GM23338 (cell line): ENCODE data around the gene TMEM51. TPM values are rescaled to one million over a fixed set of nuclear protein-coding genes. Genes with fewer than 3 reads are reported as not detected.

Source experiments
- ATAC-seq: fragments of 200-7000 bp; cut with Tn5 transposase; 3 replicates; pipeline ENCODE4 v1.9.1; 2020
- DNase-seq: peaks from one replicate; pipeline ENCODE4 v3.0.0-alpha.2; 2015; ENCODE audit warnings: low spot score
- H2AFZ ChIP-seq: fragments of 200-600 bp; sonication (generic); 2 replicates; pipeline ENCODE4 v1.8.0; 2016; ENCODE audit warnings: antibody characterized with exemption, mild to moderate bottlenecking, moderate library complexity
- H3F3A ChIP-seq: fragments of 200-600 bp; sonication (generic); replicated peaks from 2 replicates; pipeline ENCODE4 v1.8.0; 2017; ENCODE audit warnings: antibody characterized with exemption, mixed run types, low read depth
- H3K27ac ChIP-seq: fragments of 200-600 bp; sonication (generic); 2 replicates; pipeline ENCODE4 v1.6.1; 2016; ENCODE audit warnings: low read depth
- H3K27me3 ChIP-seq: fragments of 200-600 bp; sonication (generic); 2 replicates; pipeline ENCODE4 v1.8.0; 2016; ENCODE audit warnings: mild to moderate bottlenecking, mixed run types, moderate library complexity; ENCODE audit not compliant: insufficient read depth
- H3K36me3 ChIP-seq: fragments of 200-600 bp; sonication (generic); 2 replicates; pipeline ENCODE4 v1.8.0; 2016; ENCODE audit warnings: mild to moderate bottlenecking; ENCODE audit not compliant: insufficient read depth
- H3K4me1 ChIP-seq: fragments of 200-600 bp; sonication (generic); 2 replicates; pipeline ENCODE4 v1.8.0; 2016; ENCODE audit warnings: mild to moderate bottlenecking, moderate library complexity; ENCODE audit not compliant: insufficient read depth
- H3K4me2 ChIP-seq: fragments of 200-600 bp; sonication (generic); 2 replicates; pipeline ENCODE4 v1.7.1; 2017; ENCODE audit warnings: mixed run types
- H3K4me3 ChIP-seq: fragments of 200-600 bp; sonication (generic); 2 replicates; pipeline ENCODE4 v1.6.1; 2016; ENCODE audit warnings: mixed run types
- H3K79me2 ChIP-seq: fragments of 200-600 bp; sonication (generic); replicated peaks from 2 replicates; pipeline ENCODE4 v1.8.0; 2017; ENCODE audit warnings: mild to moderate bottlenecking; ENCODE audit not compliant: insufficient read depth
- H3K9me2 ChIP-seq: fragments of 200-600 bp; sonication (generic); 2 replicates; pipeline ENCODE4 v1.8.0; 2017; ENCODE audit not compliant: insufficient read depth
- H4K20me1 ChIP-seq: fragments of 200-600 bp; sonication (generic); replicated peaks from 2 replicates; pipeline ENCODE4 v1.8.0; 2017; ENCODE audit warnings: mild to moderate bottlenecking; ENCODE audit not compliant: insufficient read depth
- H3K27ac Mint-ChIP-seq: 2 replicates; pipeline ENCODE4 v1.8.0; 2020; ENCODE audit warnings: inconsistent platforms, mild to moderate bottlenecking, moderate library complexity, mixed read lengths
- H3K27me3 Mint-ChIP-seq: 3 replicates; pipeline ENCODE4 v1.8.0; 2022; ENCODE audit warnings: low read depth, mild to moderate bottlenecking, moderate library complexity, mixed read lengths, inconsistent platforms; ENCODE audit not compliant: insufficient read depth, poor library complexity
- H3K36me3 Mint-ChIP-seq: 3 replicates; pipeline ENCODE4 v1.8.0; 2021; ENCODE audit warnings: low read depth, mild to moderate bottlenecking, inconsistent platforms, moderate library complexity, mixed read lengths
- H3K4me1 Mint-ChIP-seq: 3 replicates; pipeline ENCODE4 v1.8.0; 2020; ENCODE audit warnings: mild to moderate bottlenecking, inconsistent platforms, mixed read lengths
- H3K4me3 Mint-ChIP-seq: 3 replicates; pipeline ENCODE4 v1.8.0; 2021; ENCODE audit warnings: moderate library complexity, mild to moderate bottlenecking, inconsistent platforms, mixed read lengths
- H3K9me3 Mint-ChIP-seq: 3 replicates; pipeline ENCODE4 v1.8.0; 2020; ENCODE audit warnings: moderate library complexity, mild to moderate bottlenecking, inconsistent platforms, mixed read lengths
- CTCF ChIP-seq, 2 experiments: fragments of 200-600 bp in 1 of 2; sonication (generic) in 1 of 2; conservative IDR thresholded peaks; 2 replicates each; pipeline versions ENCODE4 v1.5.1 to v1.6.1; 2016 to 2017; ENCODE audit warnings: antibody characterized with exemption in 2 of 2, low read depth in 2 of 2, mild to moderate bottlenecking in 2 of 2, moderate library complexity in 1 of 2
- ETS1 ChIP-seq: IDR thresholded peaks from 2 replicates; pipeline ENCODE4 v1.6.1; 2016; ENCODE audit warnings: antibody characterized with exemption
- EZH2 ChIP-seq: fragments of 200-600 bp; sonication (generic); IDR thresholded peaks from one replicate; pipeline ENCODE4 v1.8.0; 2017; ENCODE audit warnings: antibody characterized with exemption, mild to moderate bottlenecking, low read depth; ENCODE audit not compliant: unreplicated experiment
- EZH2phosphoT487 ChIP-seq: fragments of 200-600 bp; sonication (generic); IDR thresholded peaks from one replicate; pipeline ENCODE4 v1.8.1; 2018; ENCODE audit warnings: antibody characterized with exemption; ENCODE audit not compliant: unreplicated experiment
- JUNB ChIP-seq: IDR thresholded peaks from one replicate; pipeline ENCODE4 v1.6.1; 2016; ENCODE audit warnings: antibody characterized with exemption; ENCODE audit not compliant: unreplicated experiment
- NANOG ChIP-seq: IDR thresholded peaks from 2 replicates; pipeline ENCODE4 v1.6.1; 2016; ENCODE audit warnings: antibody characterized with exemption, borderline replicate concordance
- POLR2AphosphoS5 ChIP-seq: IDR thresholded peaks from 2 replicates; pipeline ENCODE4 v1.6.1; 2016; ENCODE audit warnings: antibody characterized with exemption, low read depth
- STAT1 ChIP-seq: IDR thresholded peaks from one replicate; pipeline ENCODE4 v1.6.1; 2016; ENCODE audit warnings: antibody characterized with exemption; ENCODE audit not compliant: unreplicated experiment
- ZNF114 ChIP-seq: fragments of 250-450 bp; sonication (Bioruptor Pico); IDR thresholded peaks from 2 replicates; pipeline ENCODE4 v1.5.0; 2020; ENCODE audit warnings: mild to moderate bottlenecking, moderate library complexity
- ZNF331 ChIP-seq: fragments of 250-450 bp; sonication (Bioruptor Pico); IDR thresholded peaks from 2 replicates; pipeline ENCODE4 v1.5.0; 2020; ENCODE audit warnings: low read depth, mild to moderate bottlenecking, moderate library complexity
- ZNF462 ChIP-seq: fragments of 250-450 bp; sonication (Bioruptor Pico); IDR thresholded peaks from 2 replicates; pipeline ENCODE4 v1.5.0; 2020; ENCODE audit warnings: mild to moderate bottlenecking, moderate library complexity
- polyA plus RNA-seq: library from polyadenylated mRNA; unstranded; fragments of >200 nt; fragmentation: Nextera tagmentation; extraction: Ambion mirVana; gene quantifications from 2 replicates; pipeline ENCODE4 v1.2.1, GENCODE V29; 2016
- total RNA-seq: library from RNA; depleted of rRNA; stranded (reverse); fragments of >200 nt; shearing (Covaris generic); gene quantifications from 2 replicates; pipeline ENCODE4 v1.2.3, GENCODE V29; 2014

Gene TMEM51
- total and polyA plus RNA-seq, 2 experiments from 2014 or later, result 4.0 to 5.2 TPM

- Histone ChIP-seq H2AFZ (no peak overlapping the region), H3K4me2 (peak overlapping the region; percentile 92), H3K4me3 (peak overlapping the region; percentile 87), H4K20me1 (peaks cover 10% of the 10 kb centered on the region), H3K9me2 (no peaks in the 10 kb centered on the region), H3K79me2 (peaks cover 15% of the 10 kb centered on the region), H3F3A (no peaks in the 10 kb centered on the region), H3K27me3 (peaks cover 32% of the 10 kb centered on the region), H3K36me3 (no peaks in the 10 kb centered on the region), H3K27ac (no peak overlapping the region), H3K4me1 (peaks cover 5% of the 10 kb centered on the region; the same call in 1 of the 2 replicates)
- ATAC-seq, result no peak
- no peak overlapping the region for H3K27ac Mint-ChIP-seq
- no peaks in the 10 kb centered on the region for H3K9me3 Mint-ChIP-seq
- TF ChIP-seq NANOG (no peak), ZNF331 (CRISPR knock-in tag) (no peak), CTCF (conservative IDR thresholded peaks at IDR 0.05; ENCODE audit: low read depth in 2 of 2) (no peak)
- peaks cover 37% of the 10 kb centered on the region for H3K27me3 Mint-ChIP-seq
- H3K4me3 Mint-ChIP-seq, result peak overlapping the region; percentile 77
- no peak for DNase-seq
- H3K36me3 Mint-ChIP-seq, result no peaks in the 10 kb centered on the region
- peaks cover 53% of the 10 kb centered on the region for H3K4me1 Mint-ChIP-seq
Measured at GRCh38 chr1:15155191-15155590, 1.6 kb downstream of the TMEM51 start.

GRCh38 chr1:15155888-15156741 is 2.6 kb downstream of the TMEM51 start:
- peaks cover 15% of the 10 kb centered on the region for H3K79me2 ChIP-seq
- H2AFZ ChIP-seq, result no peak overlapping the region
- Mint-ChIP-seq H3K4me1 (peaks cover 59% of the 10 kb centered on the region), H3K27ac (no peak overlapping the region), H3K27me3 (peaks cover 32% of the 10 kb centered on the region), H3K4me3 (peak overlapping the region; percentile 77; the same call in 1 of the 3 replicates), H3K36me3 (no peaks in the 10 kb centered on the region), H3K9me3 (no peaks in the 10 kb centered on the region)
- H3K27ac ChIP-seq, result no peak overlapping the region
- DNase-seq (no peak), ATAC-seq (no peak)
- peaks cover 10% of the 10 kb centered on the region for H4K20me1 ChIP-seq
- H3K4me2 ChIP-seq, result no peak overlapping the region
- H3K27me3 ChIP-seq, result peaks cover 23% of the 10 kb centered on the region
- H3K4me3 ChIP-seq, result no peak overlapping the region
- H3F3A ChIP-seq, result no peaks in the 10 kb centered on the region
- no peaks in the 10 kb centered on the region for H3K36me3 ChIP-seq
- H3K4me1 ChIP-seq, result peaks cover 13% of the 10 kb centered on the region; the same call in 1 of the 2 replicates
- no peaks in the 10 kb centered on the region for H3K9me2 ChIP-seq
- no peak for TF ChIP-seq EZH2phosphoT487
- no peak for TF ChIP-seq JUNB
- no peak for TF ChIP-seq POLR2AphosphoS5
- no peak for TF ChIP-seq ZNF331 (CRISPR knock-in tag)
- TF ChIP-seq STAT1, result no peak
- no peak for TF ChIP-seq ETS1
- TF ChIP-seq ZNF462 (CRISPR knock-in tag), result no peak
- no peak for TF ChIP-seq EZH2
- TF ChIP-seq ZNF114 (CRISPR knock-in tag), result no peak
